GM23338 (cell line): Measurements from ENCODE around the gene TNFRSF1A. TPM values are rescaled to one million over a fixed set of nuclear protein-coding genes. Genes with fewer than 3 reads are reported as not detected.

Experiments
- ATAC-seq: fragments of 200-7000 bp; cut with Tn5 transposase; 3 replicates; pipeline ENCODE4 v1.9.1; 2020
- DNase-seq: peaks from one replicate; pipeline ENCODE4 v3.0.0-alpha.2; 2015; ENCODE audit warnings: low spot score
- H2AFZ ChIP-seq: fragments of 200-600 bp; sonication (generic); 2 replicates; pipeline ENCODE4 v1.8.0; 2016; ENCODE audit warnings: antibody characterized with exemption, mild to moderate bottlenecking, moderate library complexity
- H3F3A ChIP-seq: fragments of 200-600 bp; sonication (generic); replicated peaks from 2 replicates; pipeline ENCODE4 v1.8.0; 2017; ENCODE audit warnings: antibody characterized with exemption, mixed run types, low read depth
- H3K27ac ChIP-seq: fragments of 200-600 bp; sonication (generic); 2 replicates; pipeline ENCODE4 v1.6.1; 2016; ENCODE audit warnings: low read depth
- H3K27me3 ChIP-seq: fragments of 200-600 bp; sonication (generic); 2 replicates; pipeline ENCODE4 v1.8.0; 2016; ENCODE audit warnings: mild to moderate bottlenecking, mixed run types, moderate library complexity; ENCODE audit not compliant: insufficient read depth
- H3K36me3 ChIP-seq: fragments of 200-600 bp; sonication (generic); 2 replicates; pipeline ENCODE4 v1.8.0; 2016; ENCODE audit warnings: mild to moderate bottlenecking; ENCODE audit not compliant: insufficient read depth
- H3K4me1 ChIP-seq: fragments of 200-600 bp; sonication (generic); 2 replicates; pipeline ENCODE4 v1.8.0; 2016; ENCODE audit warnings: mild to moderate bottlenecking, moderate library complexity; ENCODE audit not compliant: insufficient read depth
- H3K4me2 ChIP-seq: fragments of 200-600 bp; sonication (generic); 2 replicates; pipeline ENCODE4 v1.7.1; 2017; ENCODE audit warnings: mixed run types
- H3K4me3 ChIP-seq: fragments of 200-600 bp; sonication (generic); 2 replicates; pipeline ENCODE4 v1.6.1; 2016; ENCODE audit warnings: mixed run types
- H3K79me2 ChIP-seq: fragments of 200-600 bp; sonication (generic); replicated peaks from 2 replicates; pipeline ENCODE4 v1.8.0; 2017; ENCODE audit warnings: mild to moderate bottlenecking; ENCODE audit not compliant: insufficient read depth
- H3K9me2 ChIP-seq: fragments of 200-600 bp; sonication (generic); 2 replicates; pipeline ENCODE4 v1.8.0; 2017; ENCODE audit not compliant: insufficient read depth
- H4K20me1 ChIP-seq: fragments of 200-600 bp; sonication (generic); replicated peaks from 2 replicates; pipeline ENCODE4 v1.8.0; 2017; ENCODE audit warnings: mild to moderate bottlenecking; ENCODE audit not compliant: insufficient read depth
- H3K27ac Mint-ChIP-seq: 2 replicates; pipeline ENCODE4 v1.8.0; 2020; ENCODE audit warnings: inconsistent platforms, mild to moderate bottlenecking, moderate library complexity, mixed read lengths
- H3K27me3 Mint-ChIP-seq: 3 replicates; pipeline ENCODE4 v1.8.0; 2022; ENCODE audit warnings: low read depth, mild to moderate bottlenecking, moderate library complexity, mixed read lengths, inconsistent platforms; ENCODE audit not compliant: insufficient read depth, poor library complexity
- H3K36me3 Mint-ChIP-seq: 3 replicates; pipeline ENCODE4 v1.8.0; 2021; ENCODE audit warnings: low read depth, mild to moderate bottlenecking, inconsistent platforms, moderate library complexity, mixed read lengths
- H3K4me1 Mint-ChIP-seq: 3 replicates; pipeline ENCODE4 v1.8.0; 2020; ENCODE audit warnings: mild to moderate bottlenecking, inconsistent platforms, mixed read lengths
- H3K4me3 Mint-ChIP-seq: 3 replicates; pipeline ENCODE4 v1.8.0; 2021; ENCODE audit warnings: moderate library complexity, mild to moderate bottlenecking, inconsistent platforms, mixed read lengths
- H3K9me3 Mint-ChIP-seq: 3 replicates; pipeline ENCODE4 v1.8.0; 2020; ENCODE audit warnings: moderate library complexity, mild to moderate bottlenecking, inconsistent platforms, mixed read lengths
- CREB1 ChIP-seq: fragments of 250-450 bp; sonication (Bioruptor Pico); IDR thresholded peaks from 2 replicates; pipeline ENCODE4 v1.5.0; 2020; ENCODE audit warnings: low read depth, mild to moderate bottlenecking, moderate library complexity
- EZH2 ChIP-seq: fragments of 200-600 bp; sonication (generic); IDR thresholded peaks from one replicate; pipeline ENCODE4 v1.8.0; 2017; ENCODE audit warnings: antibody characterized with exemption, mild to moderate bottlenecking, low read depth; ENCODE audit not compliant: unreplicated experiment
- EZH2phosphoT487 ChIP-seq: fragments of 200-600 bp; sonication (generic); IDR thresholded peaks from one replicate; pipeline ENCODE4 v1.8.1; 2018; ENCODE audit warnings: antibody characterized with exemption; ENCODE audit not compliant: unreplicated experiment
- JUNB ChIP-seq: IDR thresholded peaks from one replicate; pipeline ENCODE4 v1.6.1; 2016; ENCODE audit warnings: antibody characterized with exemption; ENCODE audit not compliant: unreplicated experiment
- NANOG ChIP-seq: IDR thresholded peaks from 2 replicates; pipeline ENCODE4 v1.6.1; 2016; ENCODE audit warnings: antibody characterized with exemption, borderline replicate concordance
- POLR2AphosphoS5 ChIP-seq: IDR thresholded peaks from 2 replicates; pipeline ENCODE4 v1.6.1; 2016; ENCODE audit warnings: antibody characterized with exemption, low read depth
- STAT1 ChIP-seq: IDR thresholded peaks from one replicate; pipeline ENCODE4 v1.6.1; 2016; ENCODE audit warnings: antibody characterized with exemption; ENCODE audit not compliant: unreplicated experiment
- ZNF114 ChIP-seq: fragments of 250-450 bp; sonication (Bioruptor Pico); IDR thresholded peaks from 2 replicates; pipeline ENCODE4 v1.5.0; 2020; ENCODE audit warnings: mild to moderate bottlenecking, moderate library complexity
- ZNF331 ChIP-seq: fragments of 250-450 bp; sonication (Bioruptor Pico); IDR thresholded peaks from 2 replicates; pipeline ENCODE4 v1.5.0; 2020; ENCODE audit warnings: low read depth, mild to moderate bottlenecking, moderate library complexity
- ZNF462 ChIP-seq: fragments of 250-450 bp; sonication (Bioruptor Pico); IDR thresholded peaks from 2 replicates; pipeline ENCODE4 v1.5.0; 2020; ENCODE audit warnings: mild to moderate bottlenecking, moderate library complexity
- polyA plus RNA-seq: library from polyadenylated mRNA; unstranded; fragments of >200 nt; fragmentation: Nextera tagmentation; extraction: Ambion mirVana; gene quantifications from 2 replicates; pipeline ENCODE4 v1.2.1, GENCODE V29; 2016
- total RNA-seq: library from RNA; depleted of rRNA; stranded (reverse); fragments of >200 nt; shearing (Covaris generic); gene quantifications from 2 replicates; pipeline ENCODE4 v1.2.3, GENCODE V29; 2014
- TF ChIP-seq, protein P1 (sequence below): IDR thresholded peaks from 2 replicates; pipeline ENCODE4 v1.6.1; 2016; ENCODE audit warnings: antibody characterized with exemption
- TF ChIP-seq, protein P2 (sequence below): IDR thresholded peaks from one replicate; pipeline ENCODE4 v1.6.1; 2018; ENCODE audit warnings: antibody characterized with exemption; ENCODE audit not compliant: unreplicated experiment
- TF ChIP-seq, protein P3 (sequence below), 2 experiments: fragments of 200-600 bp in 1 of 2; sonication (generic) in 1 of 2; conservative IDR thresholded peaks; 2 replicates each; pipeline versions ENCODE4 v1.5.1 to v1.6.1; 2016 to 2017; ENCODE audit warnings: antibody characterized with exemption in 2 of 2, low read depth in 2 of 2, mild to moderate bottlenecking in 2 of 2, moderate library complexity in 1 of 2

The TNFRSF1A gene
- total and polyA plus RNA-seq, 2 experiments from 2014 or later = 24.3 to 43.4 TPM

DNA sequence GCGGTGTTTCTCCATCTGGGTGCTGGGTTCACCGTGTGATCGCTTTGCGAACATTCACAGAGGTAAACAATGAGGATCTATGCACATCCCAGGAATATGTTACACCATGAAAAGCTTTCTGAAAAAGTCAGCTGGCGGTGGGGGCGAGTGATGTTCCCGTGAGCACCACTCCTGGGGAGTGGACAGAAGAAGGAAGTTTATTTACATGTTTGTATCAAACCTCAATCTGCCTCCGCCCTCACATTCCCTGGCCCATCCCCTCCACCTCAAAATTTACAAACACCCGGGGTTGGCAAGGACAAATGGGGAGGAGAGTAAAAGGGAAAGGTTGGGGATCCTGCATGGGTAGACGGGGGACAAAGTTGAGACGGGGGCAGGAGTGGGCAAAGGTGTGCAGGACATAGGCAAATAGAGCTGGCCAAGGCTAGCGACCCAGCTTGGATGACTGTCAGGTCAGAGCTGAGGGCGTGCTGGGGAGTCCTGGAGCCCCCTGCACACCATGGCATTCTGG lies 6.9 kb downstream of the TNFRSF1A start:
- peaks cover 50% of the 10 kb centered on the region for H3K36me3 Mint-ChIP-seq
- H3K4me1 Mint-ChIP-seq = peaks cover 33% of the 10 kb centered on the region
- peak overlapping the region; percentile 50; the same call in 1 of the 2 replicates for H3K4me2 ChIP-seq
- H3K4me3 ChIP-seq = peak overlapping the region; percentile 43; the same call in 1 of the 2 replicates
- ATAC-seq = no peak
- no peaks in the 10 kb centered on the region for H3K9me2 ChIP-seq
- peaks cover 15% of the 10 kb centered on the region for H3K27me3 Mint-ChIP-seq
- H3K27me3 ChIP-seq = no peaks in the 10 kb centered on the region
- 0 out of 2 replicates have a peak, but pooled peaks cover 3% of the 10 kb centered on the region for H4K20me1 ChIP-seq
- DNase-seq = no peak
- H3K79me2 ChIP-seq = peaks cover 53% of the 10 kb centered on the region
- no peaks in the 10 kb centered on the region for H3K9me3 Mint-ChIP-seq
- no peak overlapping the region; the same call in 1 of the 2 replicates for H3K27ac Mint-ChIP-seq
- H3K36me3 ChIP-seq = peaks cover 19% of the 10 kb centered on the region; the same call in 1 of the 2 replicates
- TF ChIP-seq ZNF331 (CRISPR knock-in tag) (no peak), NANOG (no peak), JUNB (no peak), ZNF462 (CRISPR knock-in tag) (no peak), EZH2 (no peak), CREB1 (CRISPR knock-in tag) (no peak), ZNF114 (no peak), STAT1 (no peak), POLR2AphosphoS5 (no peak), EZH2phosphoT487 (no peak)
- TF ChIP-seq, protein P1, sequence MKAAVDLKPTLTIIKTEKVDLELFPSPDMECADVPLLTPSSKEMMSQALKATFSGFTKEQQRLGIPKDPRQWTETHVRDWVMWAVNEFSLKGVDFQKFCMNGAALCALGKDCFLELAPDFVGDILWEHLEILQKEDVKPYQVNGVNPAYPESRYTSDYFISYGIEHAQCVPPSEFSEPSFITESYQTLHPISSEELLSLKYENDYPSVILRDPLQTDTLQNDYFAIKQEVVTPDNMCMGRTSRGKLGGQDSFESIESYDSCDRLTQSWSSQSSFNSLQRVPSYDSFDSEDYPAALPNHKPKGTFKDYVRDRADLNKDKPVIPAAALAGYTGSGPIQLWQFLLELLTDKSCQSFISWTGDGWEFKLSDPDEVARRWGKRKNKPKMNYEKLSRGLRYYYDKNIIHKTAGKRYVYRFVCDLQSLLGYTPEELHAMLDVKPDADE = no peak
- TF ChIP-seq, protein P2, sequence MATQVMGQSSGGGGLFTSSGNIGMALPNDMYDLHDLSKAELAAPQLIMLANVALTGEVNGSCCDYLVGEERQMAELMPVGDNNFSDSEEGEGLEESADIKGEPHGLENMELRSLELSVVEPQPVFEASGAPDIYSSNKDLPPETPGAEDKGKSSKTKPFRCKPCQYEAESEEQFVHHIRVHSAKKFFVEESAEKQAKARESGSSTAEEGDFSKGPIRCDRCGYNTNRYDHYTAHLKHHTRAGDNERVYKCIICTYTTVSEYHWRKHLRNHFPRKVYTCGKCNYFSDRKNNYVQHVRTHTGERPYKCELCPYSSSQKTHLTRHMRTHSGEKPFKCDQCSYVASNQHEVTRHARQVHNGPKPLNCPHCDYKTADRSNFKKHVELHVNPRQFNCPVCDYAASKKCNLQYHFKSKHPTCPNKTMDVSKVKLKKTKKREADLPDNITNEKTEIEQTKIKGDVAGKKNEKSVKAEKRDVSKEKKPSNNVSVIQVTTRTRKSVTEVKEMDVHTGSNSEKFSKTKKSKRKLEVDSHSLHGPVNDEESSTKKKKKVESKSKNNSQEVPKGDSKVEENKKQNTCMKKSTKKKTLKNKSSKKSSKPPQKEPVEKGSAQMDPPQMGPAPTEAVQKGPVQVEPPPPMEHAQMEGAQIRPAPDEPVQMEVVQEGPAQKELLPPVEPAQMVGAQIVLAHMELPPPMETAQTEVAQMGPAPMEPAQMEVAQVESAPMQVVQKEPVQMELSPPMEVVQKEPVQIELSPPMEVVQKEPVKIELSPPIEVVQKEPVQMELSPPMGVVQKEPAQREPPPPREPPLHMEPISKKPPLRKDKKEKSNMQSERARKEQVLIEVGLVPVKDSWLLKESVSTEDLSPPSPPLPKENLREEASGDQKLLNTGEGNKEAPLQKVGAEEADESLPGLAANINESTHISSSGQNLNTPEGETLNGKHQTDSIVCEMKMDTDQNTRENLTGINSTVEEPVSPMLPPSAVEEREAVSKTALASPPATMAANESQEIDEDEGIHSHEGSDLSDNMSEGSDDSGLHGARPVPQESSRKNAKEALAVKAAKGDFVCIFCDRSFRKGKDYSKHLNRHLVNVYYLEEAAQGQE = no peak
- TF ChIP-seq, protein P3, sequence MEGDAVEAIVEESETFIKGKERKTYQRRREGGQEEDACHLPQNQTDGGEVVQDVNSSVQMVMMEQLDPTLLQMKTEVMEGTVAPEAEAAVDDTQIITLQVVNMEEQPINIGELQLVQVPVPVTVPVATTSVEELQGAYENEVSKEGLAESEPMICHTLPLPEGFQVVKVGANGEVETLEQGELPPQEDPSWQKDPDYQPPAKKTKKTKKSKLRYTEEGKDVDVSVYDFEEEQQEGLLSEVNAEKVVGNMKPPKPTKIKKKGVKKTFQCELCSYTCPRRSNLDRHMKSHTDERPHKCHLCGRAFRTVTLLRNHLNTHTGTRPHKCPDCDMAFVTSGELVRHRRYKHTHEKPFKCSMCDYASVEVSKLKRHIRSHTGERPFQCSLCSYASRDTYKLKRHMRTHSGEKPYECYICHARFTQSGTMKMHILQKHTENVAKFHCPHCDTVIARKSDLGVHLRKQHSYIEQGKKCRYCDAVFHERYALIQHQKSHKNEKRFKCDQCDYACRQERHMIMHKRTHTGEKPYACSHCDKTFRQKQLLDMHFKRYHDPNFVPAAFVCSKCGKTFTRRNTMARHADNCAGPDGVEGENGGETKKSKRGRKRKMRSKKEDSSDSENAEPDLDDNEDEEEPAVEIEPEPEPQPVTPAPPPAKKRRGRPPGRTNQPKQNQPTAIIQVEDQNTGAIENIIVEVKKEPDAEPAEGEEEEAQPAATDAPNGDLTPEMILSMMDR (conservative IDR thresholded peaks at IDR 0.05; ENCODE audit: low read depth in 2 of 2) = no peak
- H3F3A ChIP-seq = peaks cover 34% of the 10 kb centered on the region
- H3K4me3 Mint-ChIP-seq = peak overlapping the region; percentile 43; the same call in 1 of the 3 replicates
- H3K27ac ChIP-seq = peak overlapping the region; percentile 98
- no peak overlapping the region for H2AFZ ChIP-seq
- peaks cover 54% of the 10 kb centered on the region for H3K4me1 ChIP-seq
